GM18951 (cell line): Measurements from ENCODE around the gene CNN1.
"Not testable (repeated sequence)": the region's sequence is repeated elsewhere in the genome, so short reads cannot be mapped to it uniquely, and the experiment has no call there.

ENCODE experiments used
- POLR2A ChIP-seq: IDR thresholded peaks from 4 replicates; pipeline ENCODE4 v1.6.1; 2011; ENCODE audit warnings: mild to moderate bottlenecking; ENCODE audit not compliant: insufficient read length, insufficient read depth; ENCODE audit errors: extremely low read depth
- in situ Hi-C: fragments of 300-500 bp; cut with MboI; formaldehyde crosslinking; loops from one replicate; pipeline ENCODE4 v1.12.0; 2022; ENCODE audit warnings: low sequenced_read_pairs, mixed read lengths, inconsistent platforms; ENCODE audit not compliant: unreplicated experiment

The CNN1 gene

GRCh38 chr19:11563532-11563931 is 24.9 kb downstream of the CNN1 start:
- in situ Hi-C loops = no loop called here
- no peak for TF ChIP-seq POLR2A

- in situ Hi-C loops = not testable (repeated sequence)
These were observed 25.6 kb downstream of the CNN1 start for GRCh38 chr19:11564082-11564807.

- in situ Hi-C loops = not testable (repeated sequence)
These were observed 27.0 kb downstream of the CNN1 start for GRCh38 chr19:11565649-11565980.

GRCh38 chr19:11566164-11566563 is 27.5 kb downstream of the CNN1 start:
- TF ChIP-seq POLR2A = no peak
- in situ Hi-C loops = no loop called here

GRCh38 chr19:11570039-11570462 is 31.4 kb downstream of the CNN1 start:
- no peak for TF ChIP-seq POLR2A
- in situ Hi-C loops = no loop called here

- in situ Hi-C loops = not testable (repeated sequence)
These were observed 34.7 kb downstream of the CNN1 start for GRCh38 chr19:11573354-11573753.

GRCh38 chr19:11573763-11574162 is 35.1 kb downstream of the CNN1 start:
- in situ Hi-C loops = not testable (repeated sequence)

- in situ Hi-C loops = no loop called here
- TF ChIP-seq POLR2A = no peak
These were observed 36.0 kb downstream of the CNN1 start for GRCh38 chr19:11574689-11575088.

- no peak for TF ChIP-seq POLR2A
- in situ Hi-C loops = no loop called here
These were observed 37.6 kb downstream of the CNN1 start for GRCh38 chr19:11576227-11576626.

GRCh38 chr19:11577451-11578257 is 39.0 kb downstream of the CNN1 start, which contains the start of gene ACP5:
ACP5 (minus strand) TSS chr19:11577645; CDS start chr19:11577317, 328 bp downstream.
- no peak for TF ChIP-seq POLR2A
- in situ Hi-C loops = no loop called here

GRCh38 chr19:11578258-11579142 is 39.8 kb downstream of the CNN1 start:
- peak; percentile 42 for TF ChIP-seq POLR2A
- in situ Hi-C loops = no loop called here

- in situ Hi-C loops = no loop called here
- TF ChIP-seq POLR2A = no peak
These were observed 41.5 kb downstream of the CNN1 start for GRCh38 chr19:11580116-11580515.

GRCh38 chr19:11581740-11582139 is 43.1 kb downstream of the CNN1 start:
- TF ChIP-seq POLR2A = no peak

GRCh38 chr19:11586331-11586730 is 47.7 kb downstream of the CNN1 start:
- in situ Hi-C loops = no loop called here
- TF ChIP-seq POLR2A = no peak

More at GRCh38 chr19:11581740-11582139, 43.1 kb downstream of the CNN1 start:
- in situ Hi-C loops = no loop called here
